GM12874 (cell line): ENCODE measurements around the gene SEZ6.

Experiments
- TF ChIP-seq, protein P1 (sequence below): IDR thresholded peaks from 2 replicates; pipeline ENCODE4 v1.5.1; 2011; ENCODE audit warnings: low read depth, mild to moderate bottlenecking, control low read depth, low read length, moderate library complexity; ENCODE audit not compliant: insufficient read depth

Gene SEZ6

DNA sequence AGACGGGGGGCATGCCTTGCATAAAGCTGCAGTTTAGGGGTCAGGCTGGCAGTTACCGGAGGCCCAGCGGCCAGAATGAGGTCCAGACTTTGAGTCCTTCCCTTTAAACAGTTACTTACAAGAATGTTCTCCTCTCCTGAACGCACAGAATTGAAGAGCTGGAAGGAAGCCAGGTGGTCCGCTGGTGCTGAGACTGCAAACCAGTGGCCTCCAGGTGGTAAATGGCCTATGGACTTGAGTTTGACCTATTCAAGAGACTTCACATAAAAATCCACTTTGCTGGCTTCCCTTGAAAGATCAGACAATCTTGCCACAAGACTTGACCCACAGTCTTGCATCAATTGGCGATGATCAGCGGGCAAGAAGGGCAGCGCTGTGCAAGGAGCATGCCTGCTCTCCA, 14.7 kb upstream of the SEZ6 start:
- TF ChIP-seq, protein P1, sequence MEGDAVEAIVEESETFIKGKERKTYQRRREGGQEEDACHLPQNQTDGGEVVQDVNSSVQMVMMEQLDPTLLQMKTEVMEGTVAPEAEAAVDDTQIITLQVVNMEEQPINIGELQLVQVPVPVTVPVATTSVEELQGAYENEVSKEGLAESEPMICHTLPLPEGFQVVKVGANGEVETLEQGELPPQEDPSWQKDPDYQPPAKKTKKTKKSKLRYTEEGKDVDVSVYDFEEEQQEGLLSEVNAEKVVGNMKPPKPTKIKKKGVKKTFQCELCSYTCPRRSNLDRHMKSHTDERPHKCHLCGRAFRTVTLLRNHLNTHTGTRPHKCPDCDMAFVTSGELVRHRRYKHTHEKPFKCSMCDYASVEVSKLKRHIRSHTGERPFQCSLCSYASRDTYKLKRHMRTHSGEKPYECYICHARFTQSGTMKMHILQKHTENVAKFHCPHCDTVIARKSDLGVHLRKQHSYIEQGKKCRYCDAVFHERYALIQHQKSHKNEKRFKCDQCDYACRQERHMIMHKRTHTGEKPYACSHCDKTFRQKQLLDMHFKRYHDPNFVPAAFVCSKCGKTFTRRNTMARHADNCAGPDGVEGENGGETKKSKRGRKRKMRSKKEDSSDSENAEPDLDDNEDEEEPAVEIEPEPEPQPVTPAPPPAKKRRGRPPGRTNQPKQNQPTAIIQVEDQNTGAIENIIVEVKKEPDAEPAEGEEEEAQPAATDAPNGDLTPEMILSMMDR, result no peak

DNA sequence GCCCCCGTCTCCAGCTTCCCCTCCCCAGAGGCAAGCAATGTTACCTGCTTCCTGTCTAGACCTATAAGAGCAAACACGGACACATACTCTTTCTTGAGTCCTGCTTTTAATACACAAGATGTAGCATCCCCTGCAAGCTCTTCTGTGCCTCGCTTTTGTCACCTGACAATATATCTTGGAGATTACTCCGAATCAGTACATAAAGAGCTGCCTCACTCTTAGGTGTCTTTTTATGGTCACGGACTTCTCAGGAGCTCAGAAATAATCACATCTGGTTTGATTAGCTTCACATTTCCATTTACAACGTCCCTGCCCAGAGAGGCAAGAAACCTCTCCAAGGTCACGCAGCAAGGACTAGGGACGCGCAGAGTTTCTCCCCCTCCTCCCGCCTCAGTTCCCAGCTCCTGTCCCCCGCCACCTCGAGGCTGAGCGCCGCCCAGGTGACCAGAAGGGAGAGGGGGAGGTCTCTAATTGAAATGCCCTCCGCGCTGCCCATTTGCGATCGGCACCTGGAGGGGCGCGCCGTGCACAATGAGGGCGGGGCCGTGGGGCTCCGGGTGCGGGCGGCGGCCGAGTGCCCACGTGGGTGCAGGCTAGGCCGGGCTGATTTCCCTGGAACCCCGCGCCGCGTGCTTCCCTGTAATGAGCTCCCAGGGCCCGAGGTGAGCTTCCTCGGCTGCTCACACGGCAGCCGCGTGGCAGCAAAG, 13.8 kb upstream of the SEZ6 start:
- TF ChIP-seq, protein P1, result no peak

DNA sequence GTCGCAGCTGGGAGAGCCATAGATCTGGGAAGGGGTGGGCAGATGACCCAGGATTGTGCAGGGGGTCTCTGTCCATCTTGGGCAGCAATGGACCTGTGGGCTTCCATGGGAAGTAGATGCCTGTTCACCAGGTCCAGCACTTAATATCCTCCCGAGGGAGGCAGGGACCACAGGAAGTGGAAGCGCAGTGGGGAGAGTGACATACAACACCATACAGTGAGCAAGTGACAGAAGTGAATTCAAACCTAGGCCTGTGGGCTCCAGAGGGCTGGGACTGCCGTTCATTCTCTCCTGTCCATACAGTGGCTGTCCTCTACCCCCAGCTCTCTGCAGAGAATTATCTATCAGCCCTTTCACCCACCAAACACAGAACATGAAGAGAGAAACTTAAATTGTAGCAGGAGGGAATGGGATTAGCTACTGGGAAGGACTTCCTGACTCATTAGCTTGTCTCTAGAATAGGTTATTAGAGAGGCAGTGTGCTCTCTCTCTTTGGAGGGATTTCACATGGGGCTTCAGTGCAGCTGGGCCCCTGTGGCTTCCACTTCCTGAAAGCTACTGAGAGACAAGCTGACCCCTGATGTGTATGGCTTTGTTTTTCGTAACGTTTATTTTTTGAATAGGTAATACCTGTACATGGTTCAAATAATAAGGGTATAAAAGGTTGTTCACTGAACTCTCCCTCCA, 13.1 kb upstream of the SEZ6 start:
- TF ChIP-seq, protein P1, result no peak

DNA sequence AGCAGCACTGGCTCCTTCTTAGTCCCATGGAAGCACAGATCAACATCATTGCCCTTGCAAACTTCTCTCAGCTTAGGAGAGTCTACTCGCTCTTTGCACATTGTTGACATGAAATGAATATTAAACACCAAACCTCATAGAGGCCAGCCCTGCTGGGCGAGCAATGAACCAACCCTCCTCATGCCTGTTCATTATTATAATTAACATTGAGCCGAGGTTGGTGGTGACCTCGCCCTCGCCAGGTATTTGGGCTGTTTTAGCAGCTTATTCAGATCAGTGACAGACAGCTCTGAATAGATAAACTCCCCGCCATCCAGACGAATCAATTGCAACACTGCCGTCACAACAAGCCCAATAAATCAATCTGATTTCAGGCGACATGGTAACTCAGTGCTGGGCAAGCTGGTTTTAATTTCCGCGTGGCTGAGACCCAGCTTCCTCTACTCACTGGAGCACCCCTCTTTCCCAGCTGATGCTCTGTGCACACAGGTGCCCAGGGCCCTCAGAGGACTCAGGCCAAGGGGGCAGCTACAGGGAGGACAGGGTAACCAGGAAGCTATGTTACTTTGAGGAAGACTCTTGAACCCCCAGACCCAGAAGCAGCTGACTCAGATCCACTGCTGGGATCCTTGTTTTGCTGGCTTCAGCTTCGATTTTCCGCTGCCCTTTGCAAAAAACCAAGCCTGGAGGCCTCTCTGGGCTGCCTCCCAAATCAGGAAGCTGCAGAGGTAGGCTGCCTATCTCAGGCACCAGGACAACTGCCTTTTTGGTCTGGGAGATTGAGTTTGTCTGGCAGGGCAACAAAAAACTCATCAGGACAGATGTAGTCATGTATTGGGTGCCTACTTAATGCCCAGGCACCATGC, 10.7 kb upstream of the SEZ6 start:
- TF ChIP-seq, protein P1, result no peak

DNA sequence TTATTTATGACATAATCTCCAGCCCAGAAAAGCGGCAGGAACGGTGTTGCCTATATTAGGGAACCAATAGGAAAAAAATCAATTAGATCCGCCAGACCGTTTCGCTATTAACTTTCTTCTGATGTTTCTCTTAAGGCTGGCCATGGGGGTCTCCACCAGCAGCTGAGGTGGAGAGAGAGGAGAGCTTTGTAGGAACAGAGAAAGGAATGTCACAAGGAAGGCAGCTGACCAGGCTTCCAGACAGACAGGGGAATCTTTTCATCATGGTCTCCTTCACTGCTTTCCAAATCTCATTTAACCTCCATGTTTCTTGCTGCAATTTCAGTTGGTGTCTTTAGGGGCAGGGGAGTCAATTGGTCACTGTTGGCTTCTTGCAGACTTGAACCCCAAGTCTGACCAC, 8.9 kb upstream of the SEZ6 start:
- TF ChIP-seq, protein P1, result no peak

DNA sequence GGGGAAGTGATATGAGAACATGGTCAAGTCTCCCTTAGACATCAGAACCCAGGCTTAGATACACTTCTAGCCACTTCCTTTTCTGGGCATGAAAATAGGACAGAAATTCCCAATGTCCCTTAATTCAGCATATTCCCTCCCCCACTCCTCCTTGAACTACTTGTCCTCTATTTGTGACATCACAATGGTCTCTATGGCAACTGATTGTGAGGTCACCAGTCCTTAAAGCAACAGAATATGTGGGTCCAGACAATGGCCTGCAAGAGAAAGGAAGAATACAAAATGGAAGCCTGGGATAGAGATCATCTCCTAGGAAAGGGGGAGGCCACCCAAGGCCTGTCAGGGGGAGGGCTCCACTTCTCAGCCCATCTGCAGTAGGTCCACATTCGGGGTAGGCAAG, 6.7 kb upstream of the SEZ6 start:
- TF ChIP-seq, protein P1, result no peak

DNA sequence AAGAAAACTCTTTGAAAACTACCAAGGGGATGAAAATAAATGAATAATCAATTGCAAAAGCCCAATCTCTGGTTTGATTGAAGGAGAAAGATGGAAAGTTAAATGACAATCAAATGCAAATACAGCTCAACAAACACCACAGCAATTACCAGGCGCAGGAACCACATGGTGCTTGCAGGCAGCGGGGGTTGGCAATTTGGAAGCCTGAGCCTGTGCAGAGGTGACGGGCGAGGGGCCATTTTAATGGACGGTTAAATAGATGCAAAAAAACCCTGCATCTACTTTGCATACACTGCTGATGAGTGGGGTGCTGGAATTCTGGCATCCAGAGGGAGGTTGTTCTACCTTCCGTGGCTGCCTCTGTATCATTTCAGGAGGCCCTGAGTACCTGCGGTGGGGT, 4.8 kb upstream of the SEZ6 start:
- TF ChIP-seq, protein P1, result no peak
